Measurements from ENCODE around the gene RASSF5. TPM values are rescaled to one million over a fixed set of nuclear protein-coding genes. Genes with fewer than 3 reads are reported as not detected.
"Not testable (repeated sequence)": the region's sequence is repeated elsewhere in the genome, so short reads cannot be mapped to it uniquely, and the experiment has no call there.

RASSF5 gene
- total RNA-seq, 1 donor from 2014 or later = 0.26 TPM

GRCh38 chr1:206476058-206476457, 31.3 kb upstream of the RASSF5 start:
- DNase-seq (ENCODE audit: low read depth, low spot score) = no peak

- DNase-seq (ENCODE audit: low read depth, low spot score) = no peak
These were observed 30.7 kb upstream of the RASSF5 start for GRCh38 chr1:206476591-206476990.

- no peak for DNase-seq (ENCODE audit: low read depth, low spot score)
These were observed 30.2 kb upstream of the RASSF5 start for GRCh38 chr1:206477110-206477509.

- DNase-seq (ENCODE audit: low read depth, low spot score) = no peak
These were observed 29.6 kb upstream of the RASSF5 start for GRCh38 chr1:206477581-206478380.

GRCh38 chr1:206478746-206479145, 28.6 kb upstream of the RASSF5 start:
- DNase-seq (ENCODE audit: low read depth, low spot score) = no peak

GRCh38 chr1:206479183-206480125, 27.9 kb upstream of the RASSF5 start:
- DNase-seq (ENCODE audit: low read depth, low spot score) = no peak

GRCh38 chr1:206480211-206480610, 27.1 kb upstream of the RASSF5 start:
- DNase-seq (ENCODE audit: low read depth, low spot score) = no peak

- no peak for DNase-seq (ENCODE audit: low read depth, low spot score)
These were observed 24.7 kb upstream of the RASSF5 start for GRCh38 chr1:206482611-206483010.

- DNase-seq (ENCODE audit: low read depth, low spot score) = not testable (repeated sequence)
These were observed 23.5 kb upstream of the RASSF5 start for GRCh38 chr1:206483864-206484263.

GRCh38 chr1:206484901-206485300, 22.4 kb upstream of the RASSF5 start:
- no peak for DNase-seq (ENCODE audit: low read depth, low spot score)

GRCh38 chr1:206486995-206487788, 20.1 kb upstream of the RASSF5 start:
- DNase-seq (ENCODE audit: low read depth, low spot score) = no peak

- no peak for DNase-seq (ENCODE audit: low read depth, low spot score)
These were observed 19.4 kb upstream of the RASSF5 start for GRCh38 chr1:206487970-206488369.

- no peak for DNase-seq (ENCODE audit: low read depth, low spot score)
These were observed 18.9 kb upstream of the RASSF5 start for GRCh38 chr1:206488466-206488865.

GRCh38 chr1:206489980-206490770, 17.2 kb upstream of the RASSF5 start:
- DNase-seq (ENCODE audit: low read depth, low spot score) = no peak

- no peak for DNase-seq (ENCODE audit: low read depth, low spot score)
These were observed 16.4 kb upstream of the RASSF5 start for GRCh38 chr1:206490771-206491405.

GRCh38 chr1:206491616-206492015, 15.7 kb upstream of the RASSF5 start:
- no peak for DNase-seq (ENCODE audit: low read depth, low spot score)

- DNase-seq (ENCODE audit: low read depth, low spot score) = no peak
These were observed 14.7 kb upstream of the RASSF5 start for GRCh38 chr1:206492589-206492988.

GRCh38 chr1:206493279-206493678, 14.1 kb upstream of the RASSF5 start:
- DNase-seq (ENCODE audit: low read depth, low spot score) = no peak

GRCh38 chr1:206495011-206495461, 12.3 kb upstream of the RASSF5 start:
- no peak for DNase-seq (ENCODE audit: low read depth, low spot score)

GRCh38 chr1:206495493-206496046, 11.8 kb upstream of the RASSF5 start:
- DNase-seq (ENCODE audit: low read depth, low spot score) = no peak

Data from pulmonary artery endothelial cell (primary cell).